ENCODE data around the gene FGFR4.

Gene FGFR4

DNA sequence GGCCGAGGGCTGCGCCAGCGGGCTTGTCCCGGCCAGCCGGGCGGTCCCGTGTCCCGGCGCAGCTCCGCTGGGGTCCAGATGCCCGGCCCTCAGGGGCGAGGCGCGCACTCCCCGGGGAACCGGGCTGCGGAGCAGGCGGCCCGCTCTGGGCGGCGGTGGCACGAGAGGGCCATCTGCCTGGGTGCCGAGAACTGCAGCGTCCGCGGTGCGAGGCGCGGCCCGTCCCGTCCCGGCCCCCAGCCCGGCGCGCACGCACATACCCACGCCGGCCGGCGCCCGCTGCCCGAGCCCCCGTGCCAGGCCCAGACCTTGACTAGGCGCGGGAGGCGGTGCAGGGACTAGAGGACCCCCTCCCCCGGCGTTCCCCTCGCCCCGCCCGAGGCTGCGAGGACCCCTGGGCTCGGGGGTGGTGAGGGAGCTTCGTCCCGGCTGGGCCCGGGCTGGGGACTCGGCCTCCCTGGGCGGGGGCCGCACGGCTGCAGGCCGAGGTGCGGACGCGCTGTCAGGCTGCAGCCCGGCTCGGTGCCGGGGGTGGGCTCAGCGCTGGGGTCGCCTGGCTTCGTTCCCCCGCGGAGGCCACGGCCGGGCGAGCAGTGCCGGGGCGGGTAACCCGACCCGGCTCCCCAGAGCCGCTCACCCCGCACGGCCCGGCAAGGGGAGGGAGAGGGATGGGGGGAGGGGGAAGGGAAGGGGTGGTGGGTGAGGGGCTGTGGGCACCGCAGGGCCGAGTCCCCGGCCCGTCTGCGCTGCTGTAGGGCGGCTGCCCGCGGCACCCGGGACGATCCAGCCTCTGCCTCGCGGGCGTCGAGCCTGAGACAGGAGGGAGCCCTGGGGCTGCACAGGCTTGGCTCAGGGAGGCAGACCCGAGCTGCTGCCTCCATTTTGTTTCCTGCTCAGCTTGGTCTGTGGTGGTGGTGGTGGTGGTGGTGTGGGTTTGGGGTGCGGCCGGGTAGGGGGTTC, 45.7 kb downstream of the FGFR4 start:
- peak; percentile 95 for DNase-seq

- peak; percentile 97 for DNase-seq
Measured at GRCh38 chr5:177133096-177133852, 46.6 kb downstream of the FGFR4 start, which contains the start of gene NSD1. TSS of gene NSD1 (plus strand) at chr5:177133773. CDS start at chr5:177135104, 1,331 bp downstream.

GRCh38 chr5:177133853-177134696, 47.4 kb downstream of the FGFR4 start:
- DNase-seq = peak; percentile 97

DNA sequence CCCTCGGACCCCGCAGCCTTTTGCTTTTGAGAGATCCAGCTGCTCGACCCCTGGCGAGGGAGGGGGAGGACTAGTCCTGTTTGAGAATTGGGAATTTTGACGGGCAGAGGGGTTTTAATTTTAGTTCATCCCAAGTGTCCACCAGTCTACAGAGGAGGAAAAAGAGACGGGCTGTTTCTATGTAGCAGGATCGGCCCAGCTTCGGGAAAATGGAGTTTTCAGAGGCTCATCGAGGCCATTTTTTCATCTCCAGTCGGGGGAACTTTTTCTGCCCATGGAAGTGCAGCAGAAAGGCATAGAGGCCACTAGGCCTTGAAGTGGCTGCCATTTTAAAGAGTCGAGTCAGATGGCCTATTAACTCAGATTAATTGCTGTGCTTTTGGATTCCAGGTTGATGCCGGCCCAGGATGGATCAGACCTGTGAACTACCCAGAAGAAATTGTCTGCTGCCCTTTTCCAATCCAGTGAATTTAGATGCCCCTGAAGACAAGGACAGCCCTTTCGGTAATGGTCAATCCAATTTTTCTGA, 48.0 kb downstream of the FGFR4 start:
- DNase-seq = no peak

DNA sequence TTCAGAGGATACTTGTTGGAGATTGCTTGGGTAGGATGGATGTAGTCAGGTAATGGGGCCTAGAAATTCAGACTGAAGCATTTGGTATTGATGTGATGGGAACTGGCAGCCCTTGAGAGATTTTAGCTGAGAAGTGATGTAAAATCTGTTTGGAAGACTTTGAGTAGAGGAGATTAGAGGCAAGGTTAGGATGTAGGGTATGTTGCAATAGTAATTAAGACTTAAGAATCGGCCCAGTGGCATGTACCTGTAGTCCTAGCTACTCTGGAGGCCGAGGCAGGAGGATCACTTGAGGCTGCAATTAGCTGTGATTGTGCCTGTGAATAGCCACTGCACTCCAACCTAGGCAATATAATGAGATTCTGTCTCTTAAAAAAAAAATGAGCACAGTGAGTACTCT, 53.6 kb downstream of the FGFR4 start:
- DNase-seq = no peak

DNA sequence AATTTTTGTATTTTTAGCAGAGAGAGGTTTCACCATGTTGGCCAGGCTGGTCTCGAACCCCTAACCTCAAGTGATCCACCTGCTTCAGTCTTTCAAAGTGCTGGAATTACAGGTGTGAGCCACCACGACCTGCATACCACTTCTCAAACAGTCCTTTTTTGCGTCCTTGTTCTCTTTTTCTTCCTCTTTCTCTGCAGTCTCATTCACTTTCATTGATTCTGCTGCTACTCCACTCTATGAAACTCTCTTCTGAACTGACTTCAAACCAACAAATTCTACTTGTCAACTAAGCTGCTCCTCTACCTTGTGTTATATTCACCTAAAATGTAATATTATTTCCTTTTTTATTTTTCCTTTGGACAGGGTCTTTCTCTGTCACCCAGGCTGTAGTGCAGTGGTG, 54.8 kb downstream of the FGFR4 start:
- DNase-seq = no peak

DNA sequence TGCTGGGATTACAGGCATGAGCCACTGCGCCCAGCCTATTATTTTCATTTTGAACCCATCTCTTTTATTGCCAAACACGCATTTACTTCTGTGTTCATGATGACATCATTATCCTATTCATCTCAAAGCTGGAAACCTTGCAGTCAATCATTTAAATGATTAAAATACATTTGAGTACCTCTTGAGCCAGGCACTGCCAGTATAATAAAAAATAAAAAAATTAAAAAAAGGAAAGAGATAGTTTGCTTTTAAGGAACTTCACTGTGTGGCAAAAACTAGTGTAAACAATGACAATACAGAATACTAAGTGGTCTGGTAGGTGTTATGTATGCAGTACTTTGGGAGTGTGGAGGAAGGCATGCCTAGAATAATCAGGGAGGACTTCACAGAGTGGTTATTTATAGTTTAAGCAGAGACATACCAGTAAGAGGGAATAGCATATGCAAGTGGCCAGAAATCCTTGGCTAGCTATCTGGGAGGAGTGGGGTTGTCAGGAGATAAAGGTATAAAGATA, 55.4 kb downstream of the FGFR4 start:
- no peak for DNase-seq

- DNase-seq = no peak
Measured at GRCh38 chr5:177142778-177143177, 56.1 kb downstream of the FGFR4 start.

DNA sequence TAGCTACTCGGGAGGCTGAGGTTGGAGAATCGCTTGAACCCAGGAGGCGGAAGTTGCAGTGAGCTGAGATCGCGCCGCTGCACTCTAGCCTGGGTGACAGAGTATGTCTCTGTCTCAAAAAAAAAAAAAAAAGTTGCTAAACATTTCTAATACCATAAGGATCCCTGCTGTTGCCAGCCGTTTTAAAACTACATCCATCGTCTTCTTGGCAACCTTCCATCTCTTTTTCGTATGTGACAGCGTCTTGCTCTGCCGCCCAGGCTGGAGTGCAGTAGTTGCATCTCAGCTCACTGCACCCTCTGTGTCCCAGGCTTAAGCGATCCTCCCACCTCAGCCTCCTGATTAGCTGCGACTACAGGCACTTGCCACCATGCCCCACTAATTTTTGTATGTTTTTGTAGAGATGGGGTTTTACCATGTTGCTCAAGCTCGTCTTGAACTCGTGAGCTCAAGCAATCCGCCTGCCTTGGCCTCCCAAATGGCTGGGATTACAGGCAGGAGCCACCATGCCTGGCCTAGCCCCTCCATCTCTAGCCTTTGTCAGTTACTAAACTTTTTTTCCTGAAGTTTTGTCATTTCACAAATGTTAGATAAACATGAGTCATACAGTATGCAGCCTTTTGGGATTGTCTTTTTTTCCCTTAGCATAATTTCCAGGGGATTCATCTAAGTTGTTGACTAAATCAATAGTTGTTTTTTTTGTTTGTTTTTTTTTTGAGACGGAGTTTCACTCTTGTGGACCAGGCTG, 60.4 kb downstream of the FGFR4 start:
- DNase-seq = no peak
